ENCODE data around the gene OR8J1.

DNA sequence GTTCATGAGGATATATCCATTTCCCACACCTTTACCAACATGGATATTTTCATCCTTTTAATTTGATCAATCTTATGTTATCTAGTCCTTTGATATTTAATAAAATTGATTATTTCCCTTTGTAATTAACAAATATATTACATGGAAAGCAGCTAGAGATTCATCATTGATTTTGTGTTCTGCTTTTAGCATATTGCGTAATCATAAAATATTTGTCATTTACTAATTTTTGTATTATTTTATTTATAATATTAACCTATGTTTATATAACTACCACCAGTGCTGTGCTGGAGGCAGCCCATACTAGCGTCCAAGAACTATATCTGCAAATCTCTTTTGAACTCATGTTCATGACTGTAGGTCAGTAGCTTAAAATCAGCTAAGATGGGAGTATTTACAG is 26.0 kb downstream of the OR8J1 start:
- TF ChIP-seq, protein P1, sequence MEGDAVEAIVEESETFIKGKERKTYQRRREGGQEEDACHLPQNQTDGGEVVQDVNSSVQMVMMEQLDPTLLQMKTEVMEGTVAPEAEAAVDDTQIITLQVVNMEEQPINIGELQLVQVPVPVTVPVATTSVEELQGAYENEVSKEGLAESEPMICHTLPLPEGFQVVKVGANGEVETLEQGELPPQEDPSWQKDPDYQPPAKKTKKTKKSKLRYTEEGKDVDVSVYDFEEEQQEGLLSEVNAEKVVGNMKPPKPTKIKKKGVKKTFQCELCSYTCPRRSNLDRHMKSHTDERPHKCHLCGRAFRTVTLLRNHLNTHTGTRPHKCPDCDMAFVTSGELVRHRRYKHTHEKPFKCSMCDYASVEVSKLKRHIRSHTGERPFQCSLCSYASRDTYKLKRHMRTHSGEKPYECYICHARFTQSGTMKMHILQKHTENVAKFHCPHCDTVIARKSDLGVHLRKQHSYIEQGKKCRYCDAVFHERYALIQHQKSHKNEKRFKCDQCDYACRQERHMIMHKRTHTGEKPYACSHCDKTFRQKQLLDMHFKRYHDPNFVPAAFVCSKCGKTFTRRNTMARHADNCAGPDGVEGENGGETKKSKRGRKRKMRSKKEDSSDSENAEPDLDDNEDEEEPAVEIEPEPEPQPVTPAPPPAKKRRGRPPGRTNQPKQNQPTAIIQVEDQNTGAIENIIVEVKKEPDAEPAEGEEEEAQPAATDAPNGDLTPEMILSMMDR (conservative IDR thresholded peaks at IDR 0.05; ENCODE audit: low read length), result no peak
- TF ChIP-seq EZH2phosphoT487 (IDR thresholded peaks at IDR 0.05; ENCODE audit: borderline replicate concordance, low read depth, low read length), result no peak

All from OCI-LY7 (cell line).